Measurements from ENCODE around the gene GTPBP6. TPM values are rescaled to one million over a fixed set of nuclear protein-coding genes. Genes with fewer than 3 reads are reported as not detected.

GTPBP6 gene
- total and polyA plus RNA-seq, 4 donors: 34.7 to 62.6 (median 41.8) TPM

DNA sequence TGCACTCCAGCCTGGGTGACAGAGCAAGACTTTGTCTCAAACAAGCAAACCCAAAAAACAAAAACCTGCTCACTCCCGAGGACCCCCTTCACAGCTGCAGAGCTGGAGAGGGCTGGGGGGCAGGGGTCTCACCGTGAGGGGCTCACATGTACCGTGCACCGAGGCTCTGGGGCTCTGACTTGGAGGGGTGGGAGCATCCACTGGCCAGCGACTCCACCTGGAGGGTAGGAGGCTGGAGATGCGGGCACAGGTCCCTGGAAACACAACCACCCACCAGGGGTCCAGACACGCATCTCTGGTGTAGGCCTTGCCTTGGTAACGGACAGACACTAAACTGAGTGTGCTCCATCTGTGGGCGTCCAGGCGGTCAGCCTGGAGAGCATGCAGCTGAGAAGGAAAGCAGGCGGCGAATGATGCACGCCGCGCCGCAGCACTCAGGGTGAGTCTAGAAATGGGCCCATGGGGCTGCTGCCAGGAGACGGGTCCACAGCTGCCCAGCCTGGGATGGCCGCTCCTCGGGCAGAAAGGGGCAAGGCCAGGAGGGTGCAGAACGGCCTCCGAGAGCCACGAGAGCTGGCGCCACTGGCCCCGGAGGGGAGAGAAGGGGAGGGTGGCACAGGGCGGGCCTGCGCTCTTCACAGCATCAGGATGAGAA, 42.0 kb upstream of the GTPBP6 start:
- no peaks in the 10 kb centered on the region for H3K4me1 ChIP-seq (ENCODE audit: control insufficient read depth in 1 of 2, insufficient read depth in 2 of 2, low read length in 2 of 2)
- DNase-seq (peak; percentile 23 to 64), ATAC-seq (ENCODE audit: low FRiP score) (no peak)
- no peak overlapping the region for H3K27ac ChIP-seq (ENCODE audit: low read depth in 1 of 2, low read length in 2 of 2)
- H3K9me3 ChIP-seq (ENCODE audit: control insufficient read depth, low read length): no peaks in the 10 kb centered on the region
- no peak overlapping the region for H3K4me3 ChIP-seq (ENCODE audit: low read length in 2 of 2)
- intact Hi-C loops (cut with DNase I): no loop called here
- H3K36me3 ChIP-seq (ENCODE audit: control insufficient read depth in 1 of 2, insufficient read depth in 2 of 2, low read length in 1 of 2): peaks cover 0 to 2% of the 10 kb centered on the region in 2 donors
- no peaks in the 10 kb centered on the region for H3K27me3 ChIP-seq (ENCODE audit: control insufficient read depth in 1 of 2, insufficient read depth in 2 of 2, low read length in 1 of 2)
- WGBS, 2 donors: 95% methylated on average over 26 of the region's 26 CpGs

DNA sequence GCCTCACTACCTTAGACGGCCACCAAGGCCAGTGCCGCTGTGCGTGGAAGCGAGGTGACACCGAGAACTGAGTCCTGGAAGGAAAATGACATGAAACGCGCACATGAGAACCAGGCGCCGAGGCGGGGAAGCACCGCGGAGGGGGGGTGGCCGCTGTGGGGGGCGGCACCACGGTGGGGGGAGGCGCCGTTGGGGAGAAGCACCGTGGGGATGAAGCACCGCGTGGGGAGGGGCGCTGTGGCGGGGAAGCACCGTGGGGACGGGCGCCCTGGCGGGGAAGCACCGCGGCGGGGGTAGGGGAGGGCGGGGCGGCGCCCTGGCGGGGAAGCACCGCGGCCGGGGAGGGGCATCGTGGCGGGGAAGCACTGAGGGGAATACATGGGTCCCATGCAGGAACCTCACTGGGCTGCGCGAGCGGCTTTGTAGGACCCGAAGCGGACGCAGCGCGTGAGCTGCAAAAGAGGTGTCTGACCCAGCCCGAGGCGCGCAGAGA, 40.1 kb upstream of the GTPBP6 start:
- 87 to 93% methylated on average over 28 to 49 of the region's 49 CpGs for WGBS, 2 donors
- intact Hi-C loops (cut with DNase I): no loop called here
- H3K27me3 ChIP-seq (ENCODE audit: control insufficient read depth in 1 of 2, insufficient read depth in 2 of 2, low read length in 1 of 2): no peaks in the 10 kb centered on the region
- peaks cover 0 to 2% of the 10 kb centered on the region in 2 donors for H3K36me3 ChIP-seq (ENCODE audit: control insufficient read depth in 1 of 2, insufficient read depth in 2 of 2, low read length in 1 of 2)
- H3K9me3 ChIP-seq (ENCODE audit: control insufficient read depth, low read length): no peaks in the 10 kb centered on the region
- H3K4me1 ChIP-seq (ENCODE audit: control insufficient read depth in 1 of 2, insufficient read depth in 2 of 2, low read length in 2 of 2): no peaks in the 10 kb centered on the region
- H3K27ac ChIP-seq (ENCODE audit: low read depth in 1 of 2, low read length in 2 of 2): no peak overlapping the region
- DNase-seq (peak in 1 of 2 donors; percentile 71), ATAC-seq (ENCODE audit: low FRiP score) (no peak)
- H3K4me3 ChIP-seq (ENCODE audit: low read length in 2 of 2): no peak overlapping the region

DNA sequence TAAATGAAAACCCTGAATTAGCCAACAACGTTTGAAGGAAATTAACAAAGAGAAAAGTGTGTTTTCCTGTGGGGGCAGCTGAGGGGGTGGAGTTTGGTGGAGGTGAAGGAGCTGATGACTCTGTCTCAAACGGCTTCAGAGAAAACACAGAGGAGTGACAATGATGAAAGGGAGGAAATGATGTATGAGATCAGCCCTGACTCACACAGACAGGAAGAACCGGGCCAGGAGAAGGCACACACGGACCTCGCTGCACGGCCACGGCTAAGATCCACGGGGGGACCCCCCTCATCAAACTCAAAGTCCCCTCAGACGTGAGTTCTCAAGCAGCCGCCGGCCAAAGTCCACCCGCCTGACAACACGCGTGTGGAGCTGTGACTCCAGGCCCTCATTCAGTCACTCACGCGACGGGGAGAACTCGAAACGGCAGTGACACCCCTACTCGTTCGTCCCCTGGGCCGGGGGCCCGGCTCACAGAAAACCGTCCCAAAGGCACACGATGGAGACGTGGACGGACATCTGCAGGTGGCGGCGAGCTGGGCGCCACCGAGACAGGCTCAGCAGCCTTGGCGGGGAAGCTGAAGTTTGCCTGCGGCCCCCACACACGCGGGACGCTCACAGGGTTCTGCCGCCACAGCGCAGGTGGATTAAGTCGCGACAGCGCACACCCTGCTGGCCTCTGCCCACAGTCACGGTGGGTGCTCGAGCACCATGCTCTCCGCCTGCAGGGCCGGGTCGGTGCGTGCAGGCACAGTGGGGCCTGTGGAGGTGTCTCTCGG, 39.3 kb upstream of the GTPBP6 start:
- ATAC-seq (ENCODE audit: low FRiP score) (no peak), DNase-seq (peak; percentile 38 to 69)
- Histone ChIP-seq H3K4me1 (ENCODE audit: control insufficient read depth in 1 of 2, insufficient read depth in 2 of 2, low read length in 2 of 2) (no peaks in the 10 kb centered on the region), H3K9me3 (ENCODE audit: control insufficient read depth, low read length) (no peaks in the 10 kb centered on the region), H3K4me3 (ENCODE audit: low read length in 2 of 2) (no peak overlapping the region), H3K36me3 (ENCODE audit: control insufficient read depth in 1 of 2, insufficient read depth in 2 of 2, low read length in 1 of 2) (peaks cover 0 to 2% of the 10 kb centered on the region in 2 donors), H3K27me3 (ENCODE audit: control insufficient read depth in 1 of 2, insufficient read depth in 2 of 2, low read length in 1 of 2) (no peaks in the 10 kb centered on the region), H3K27ac (ENCODE audit: low read depth in 1 of 2, low read length in 2 of 2) (no peak overlapping the region)
- 84 to 87% methylated on average over 48 of the region's 48 CpGs for WGBS, 2 donors
- intact Hi-C loops (cut with DNase I): no loop called here

DNA sequence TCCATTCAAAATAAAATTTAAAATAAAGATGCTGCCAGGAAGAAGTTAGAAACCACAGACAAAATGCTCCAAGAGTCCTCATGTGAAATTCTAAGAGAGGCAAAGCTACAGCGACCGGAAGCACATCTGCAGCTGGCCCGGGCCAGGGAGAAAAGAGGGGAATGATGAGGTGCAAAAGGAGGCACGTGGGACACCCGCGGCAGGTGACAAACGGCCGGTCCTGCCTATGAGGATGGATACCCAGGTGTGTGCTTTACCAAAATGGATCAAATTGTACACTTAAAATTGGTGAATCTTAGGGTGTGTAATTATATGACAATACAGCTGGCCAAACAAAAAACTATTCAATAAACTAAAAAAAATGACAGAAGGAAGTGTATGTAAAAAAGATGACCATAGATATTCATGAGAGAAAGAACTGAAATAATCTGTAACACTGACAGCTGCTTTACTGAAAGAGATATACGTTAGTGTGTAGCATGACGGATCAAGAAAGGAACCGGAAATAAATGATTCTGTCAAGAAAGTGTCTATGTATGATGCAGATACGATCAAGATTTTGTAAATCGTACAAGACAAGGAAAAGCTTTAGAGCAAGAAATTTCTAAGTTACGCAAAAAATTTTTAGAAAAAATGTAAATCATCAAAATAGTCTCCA, 38.6 kb upstream of the GTPBP6 start:
- WGBS, 2 donors: 87 to 89% methylated on average over 14 of the region's 14 CpGs
- H3K4me1 ChIP-seq (ENCODE audit: control insufficient read depth in 1 of 2, insufficient read depth in 2 of 2, low read length in 2 of 2): no peaks in the 10 kb centered on the region

DNA sequence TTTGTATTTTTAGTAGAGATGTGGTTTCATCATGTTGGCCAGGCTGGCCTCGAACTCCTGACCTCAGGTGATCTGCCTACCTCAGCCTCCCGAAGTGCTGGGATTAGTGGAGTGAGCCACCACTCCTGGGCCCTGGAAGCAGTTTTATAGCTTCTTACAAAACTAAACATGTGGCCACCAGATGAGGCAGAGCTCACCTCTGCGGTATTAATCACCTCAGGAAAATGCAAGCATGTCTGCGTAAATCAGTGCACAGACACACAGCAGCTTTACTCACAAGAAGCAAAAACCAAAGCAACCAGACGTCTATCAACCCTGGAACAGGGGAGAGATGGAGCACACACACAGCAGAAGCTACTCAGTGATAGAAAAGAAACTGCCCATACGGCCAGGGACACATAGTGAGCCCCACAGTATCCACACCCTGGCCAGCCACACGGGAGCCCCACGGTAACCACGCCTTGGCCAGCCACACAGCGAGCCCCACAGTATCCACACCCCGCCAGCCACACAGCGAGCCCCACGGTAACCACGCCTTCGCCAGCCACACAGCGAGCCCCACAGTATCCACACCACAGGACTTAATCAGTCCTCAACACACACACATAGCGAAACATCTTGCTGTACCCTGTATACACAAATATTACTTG, 37.9 kb upstream of the GTPBP6 start:
- WGBS, 2 donors: 86 to 89% methylated on average over 17 of the region's 17 CpGs
- no peaks in the 10 kb centered on the region for H3K27me3 ChIP-seq (ENCODE audit: control insufficient read depth in 1 of 2, insufficient read depth in 2 of 2, low read length in 1 of 2)
- no peak overlapping the region for H3K27ac ChIP-seq (ENCODE audit: low read depth in 1 of 2, low read length in 2 of 2)
- intact Hi-C loops (cut with DNase I): no loop called here
- DNase-seq: peak; percentile 9 to 59
- no peak for ATAC-seq (ENCODE audit: low FRiP score)
- H3K9me3 ChIP-seq (ENCODE audit: control insufficient read depth, low read length): no peaks in the 10 kb centered on the region
- peaks cover 0 to 2% of the 10 kb centered on the region in 2 donors for H3K36me3 ChIP-seq (ENCODE audit: control insufficient read depth in 1 of 2, insufficient read depth in 2 of 2, low read length in 1 of 2)
- no peaks in the 10 kb centered on the region for H3K4me1 ChIP-seq (ENCODE audit: control insufficient read depth in 1 of 2, insufficient read depth in 2 of 2, low read length in 2 of 2)
- H3K4me3 ChIP-seq (ENCODE audit: low read length in 2 of 2): no peak overlapping the region

More for the DNA sequence above, 38.6 kb upstream of the GTPBP6 start:
- no peaks in the 10 kb centered on the region for H3K27me3 ChIP-seq (ENCODE audit: control insufficient read depth in 1 of 2, insufficient read depth in 2 of 2, low read length in 1 of 2)
- no peaks in the 10 kb centered on the region for H3K9me3 ChIP-seq (ENCODE audit: control insufficient read depth, low read length)
- intact Hi-C loops (cut with DNase I): no loop called here
- H3K36me3 ChIP-seq (ENCODE audit: control insufficient read depth in 1 of 2, insufficient read depth in 2 of 2, low read length in 1 of 2): peaks cover 0 to 2% of the 10 kb centered on the region in 2 donors
- H3K4me3 ChIP-seq (ENCODE audit: low read length in 2 of 2): no peak overlapping the region
- peak; percentile 13 to 32 for DNase-seq
- no peak for ATAC-seq (ENCODE audit: low FRiP score)
- H3K27ac ChIP-seq (ENCODE audit: low read depth in 1 of 2, low read length in 2 of 2): no peak overlapping the region

DNA sequence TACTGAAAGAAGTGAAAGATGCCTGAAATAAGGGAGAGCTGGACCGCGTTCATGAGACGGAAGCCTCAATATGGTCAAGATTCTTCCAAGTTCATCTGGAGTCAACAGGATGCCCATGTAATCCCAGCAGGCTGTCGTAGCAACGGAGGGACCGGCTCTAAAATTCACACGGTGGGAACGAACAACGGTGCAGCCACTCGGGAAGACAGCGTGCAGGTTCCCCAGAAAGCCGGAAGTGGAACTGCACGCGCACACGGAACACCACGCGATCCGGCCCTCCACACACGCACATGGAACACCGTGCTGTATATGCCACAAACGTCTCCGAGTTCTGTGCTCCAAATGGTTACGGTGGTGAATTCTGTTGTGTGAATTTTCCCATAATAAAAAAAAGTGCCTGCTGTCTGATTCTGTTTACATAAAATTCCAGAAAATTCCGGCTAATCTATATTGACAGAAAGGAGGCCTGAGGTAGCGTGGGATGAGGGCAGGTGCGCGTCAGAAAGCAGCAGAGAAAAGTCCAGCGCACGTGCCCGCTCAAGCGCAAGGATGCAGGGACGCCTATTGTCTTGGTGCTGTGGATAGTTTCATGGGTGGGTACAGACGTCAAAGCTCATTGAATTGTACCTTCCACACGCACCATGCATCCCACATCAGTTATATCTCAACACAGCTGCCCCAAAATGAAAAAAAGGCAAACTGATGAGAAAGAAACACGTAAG, 36.9 kb upstream of the GTPBP6 start:
- H3K4me1 ChIP-seq (ENCODE audit: control insufficient read depth in 1 of 2, insufficient read depth in 2 of 2, low read length in 2 of 2): no peaks in the 10 kb centered on the region
- WGBS, 2 donors: 92 to 93% methylated on average over 35 of the region's 35 CpGs
- intact Hi-C loops (cut with DNase I): no loop called here
- no peaks in the 10 kb centered on the region for H3K9me3 ChIP-seq (ENCODE audit: control insufficient read depth, low read length)
- H3K27me3 ChIP-seq (ENCODE audit: control insufficient read depth in 1 of 2, insufficient read depth in 2 of 2, low read length in 1 of 2): no peaks in the 10 kb centered on the region
- no peak overlapping the region for H3K4me3 ChIP-seq (ENCODE audit: low read length in 2 of 2)
- peak in 1 of 2 donors; percentile 55 for DNase-seq
- ATAC-seq (ENCODE audit: low FRiP score): no peak
- H3K27ac ChIP-seq (ENCODE audit: low read depth in 1 of 2, low read length in 2 of 2): no peak overlapping the region
- H3K36me3 ChIP-seq (ENCODE audit: control insufficient read depth in 1 of 2, insufficient read depth in 2 of 2, low read length in 1 of 2): no peaks in the 10 kb centered on the region

DNA sequence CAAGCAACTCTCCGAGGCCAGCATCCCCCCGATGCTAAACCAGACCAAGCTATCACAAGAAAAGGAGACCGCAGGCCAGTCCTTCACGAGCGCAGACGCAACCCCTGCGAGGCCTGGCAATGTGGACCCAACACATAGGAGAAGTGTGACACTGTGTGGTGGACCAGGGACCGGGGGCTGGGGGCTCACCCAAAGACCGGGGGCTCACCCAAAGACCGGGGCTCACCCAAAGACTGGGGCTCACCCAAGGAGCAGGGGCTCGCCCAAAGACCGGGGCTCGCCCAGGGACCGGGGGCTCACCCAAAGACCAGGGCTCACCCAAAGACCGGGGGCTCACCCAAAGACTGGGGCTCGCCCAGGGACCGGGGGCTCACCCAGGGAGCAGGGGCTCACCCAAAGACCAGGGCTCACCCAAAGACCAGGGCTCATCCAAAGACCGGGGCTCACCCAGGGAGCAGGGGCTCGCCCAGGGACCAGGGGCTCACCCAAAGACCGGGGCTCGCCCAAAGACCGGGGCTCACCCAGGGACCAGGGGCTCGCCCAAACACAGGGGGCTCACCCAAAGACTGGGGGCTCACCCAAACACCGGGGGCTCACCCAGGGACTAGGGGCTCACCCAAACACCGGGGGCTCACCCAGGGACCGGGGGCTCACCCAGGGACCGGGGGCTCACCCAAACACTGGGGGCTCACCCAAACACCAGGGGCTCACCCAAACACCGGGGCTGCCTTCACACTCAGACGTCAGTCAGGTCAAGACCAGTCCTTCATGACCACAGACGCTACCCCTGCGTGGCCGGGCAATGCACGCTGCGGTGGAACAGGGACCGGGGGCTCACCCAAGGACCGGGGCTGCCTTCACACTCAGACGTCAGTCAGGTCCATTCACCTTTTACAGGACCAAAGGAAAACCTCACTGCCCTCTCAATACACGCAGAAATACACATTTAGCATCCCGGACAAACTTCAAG, 35.3 kb upstream of the GTPBP6 start:
- WGBS, 2 donors: 96% methylated on average over 39 of the region's 39 CpGs
- Histone ChIP-seq H3K36me3 (ENCODE audit: control insufficient read depth in 1 of 2, insufficient read depth in 2 of 2, low read length in 1 of 2) (no peaks in the 10 kb centered on the region), H3K27me3 (ENCODE audit: control insufficient read depth in 1 of 2, insufficient read depth in 2 of 2, low read length in 1 of 2) (no peaks in the 10 kb centered on the region), H3K27ac (ENCODE audit: low read depth in 1 of 2, low read length in 2 of 2) (no peak overlapping the region), H3K9me3 (ENCODE audit: control insufficient read depth, low read length) (no peaks in the 10 kb centered on the region), H3K4me1 (ENCODE audit: control insufficient read depth in 1 of 2, insufficient read depth in 2 of 2, low read length in 2 of 2) (no peaks in the 10 kb centered on the region), H3K4me3 (ENCODE audit: low read length in 2 of 2) (no peak overlapping the region)
- ATAC-seq (ENCODE audit: low FRiP score): no peak
- intact Hi-C loops (cut with DNase I): no loop called here
- peak; percentile 23 to 69 for DNase-seq
